Mononuclear cell (primary cell): ENCODE measurements around the gene UBE2M. TPM values are rescaled to one million over a fixed set of nuclear protein-coding genes. Genes with fewer than 3 reads are reported as not detected.

Experiments used
- H3K27me3 ChIP-seq: 2 replicates; pipeline ENCODE4 v1.6.0; 2011; ENCODE audit warnings: low read length, control low read depth; ENCODE audit not compliant: insufficient read depth
- H3K4me1 ChIP-seq: 2 replicates; pipeline ENCODE4 v1.5.1; 2011; ENCODE audit warnings: mild to moderate bottlenecking, low read length, control low read depth; ENCODE audit not compliant: insufficient read depth
- H3K4me3 ChIP-seq: 2 replicates; pipeline ENCODE4 v1.5.1; 2011; ENCODE audit warnings: mild to moderate bottlenecking, low read length, moderate library complexity
- H3K9me3 ChIP-seq: 2 replicates; pipeline ENCODE4 v1.5.1; 2011; ENCODE audit warnings: low read depth, mild to moderate bottlenecking, control low read depth, low read length
- total RNA-seq: library from RNA; depleted of rRNA; stranded (reverse); fragments of >200 nt; gene quantifications from one replicate; pipeline ENCODE4 v1.2.3, GENCODE V29; 2012

The UBE2M gene
- total RNA-seq, 1 donor: 22.5 TPM

GRCh38 chr19:58573658-58574164 lies 15.3 kb upstream of the UBE2M start:
- Histone ChIP-seq H3K27me3 (no peaks in the 10 kb centered on the region), H3K9me3 (no peaks in the 10 kb centered on the region), H3K4me1 (peaks cover 35% of the 10 kb centered on the region), H3K4me3 (peak overlapping the region; percentile 59)

- Histone ChIP-seq H3K4me1 (peaks cover 35% of the 10 kb centered on the region), H3K4me3 (peak within 1 kb of the TSS; percentile 59), H3K27me3 (no peaks in the 10 kb centered on the region), H3K9me3 (no peaks in the 10 kb centered on the region)
These were observed 14.6 kb upstream of the UBE2M start, which contains the start of gene MZF1 for GRCh38 chr19:58572818-58573657. TSS of gene MZF1 (minus strand) at chr19:58573335. CDS start at chr19:58571389, 1,946 bp downstream.

- Histone ChIP-seq H3K9me3 (no peaks in the 10 kb centered on the region), H3K4me1 (peaks cover 35% of the 10 kb centered on the region), H3K27me3 (no peaks in the 10 kb centered on the region), H3K4me3 (peak overlapping the region; percentile 59)
These were observed 13.8 kb upstream of the UBE2M start for GRCh38 chr19:58572026-58572817.

- Histone ChIP-seq H3K4me3 (no peak overlapping the region), H3K9me3 (no peaks in the 10 kb centered on the region), H3K4me1 (peaks cover 35% of the 10 kb centered on the region), H3K27me3 (no peaks in the 10 kb centered on the region)
These were observed 13.2 kb upstream of the UBE2M start for GRCh38 chr19:58571575-58571947.

- Histone ChIP-seq H3K4me3 (no peak overlapping the region), H3K9me3 (no peaks in the 10 kb centered on the region), H3K27me3 (no peaks in the 10 kb centered on the region), H3K4me1 (peaks cover 33% of the 10 kb centered on the region)
These were observed 12.6 kb upstream of the UBE2M start for GRCh38 chr19:58570770-58571574.

GRCh38 chr19:58569943-58570670 lies 11.7 kb upstream of the UBE2M start:
- Histone ChIP-seq H3K27me3 (no peaks in the 10 kb centered on the region), H3K4me1 (peaks cover 27% of the 10 kb centered on the region), H3K4me3 (no peak overlapping the region), H3K9me3 (no peaks in the 10 kb centered on the region)

- H3K9me3 ChIP-seq: no peaks in the 10 kb centered on the region
- H3K4me3 ChIP-seq: no peak overlapping the region
- peaks cover 21% of the 10 kb centered on the region for H3K4me1 ChIP-seq
- no peaks in the 10 kb centered on the region for H3K27me3 ChIP-seq
These were observed 11.0 kb upstream of the UBE2M start for GRCh38 chr19:58569191-58569942.

- H3K27me3 ChIP-seq: peaks cover 5% of the 10 kb centered on the region
- H3K4me1 ChIP-seq: peaks cover 14% of the 10 kb centered on the region
- H3K9me3 ChIP-seq: no peaks in the 10 kb centered on the region
- no peak overlapping the region for H3K4me3 ChIP-seq
These were observed 10.2 kb upstream of the UBE2M start for GRCh38 chr19:58568453-58569130.

- Histone ChIP-seq H3K4me3 (no peak overlapping the region), H3K27me3 (peaks cover 16% of the 10 kb centered on the region), H3K4me1 (peaks cover 23% of the 10 kb centered on the region), H3K9me3 (no peaks in the 10 kb centered on the region)
These were observed 8.6 kb upstream of the UBE2M start for GRCh38 chr19:58566989-58567388.

GRCh38 chr19:58563823-58564222 lies 5.4 kb upstream of the UBE2M start:
- H3K4me1 ChIP-seq: peaks cover 36% of the 10 kb centered on the region
- no peaks in the 10 kb centered on the region for H3K9me3 ChIP-seq
- no peak overlapping the region for H3K4me3 ChIP-seq
- H3K27me3 ChIP-seq: peaks cover 16% of the 10 kb centered on the region

GRCh38 chr19:58563034-58563573 lies 4.7 kb upstream of the UBE2M start:
- H3K9me3 ChIP-seq: no peaks in the 10 kb centered on the region
- peaks cover 36% of the 10 kb centered on the region for H3K4me1 ChIP-seq
- peaks cover 16% of the 10 kb centered on the region for H3K27me3 ChIP-seq
- H3K4me3 ChIP-seq: peak overlapping the region; percentile 23

GRCh38 chr19:58562122-58563033 lies 4.0 kb upstream of the UBE2M start:
- Histone ChIP-seq H3K4me1 (peaks cover 42% of the 10 kb centered on the region), H3K27me3 (peaks cover 16% of the 10 kb centered on the region), H3K4me3 (peak overlapping the region; percentile 23), H3K9me3 (no peaks in the 10 kb centered on the region)
